ENCODE data around the gene POFUT2.

The POFUT2 gene

GRCh38 chr21:45297329-45297728 is 9.6 kb upstream of the POFUT2 start:
- DNase-seq (ENCODE audit: low spot score), result no peak

- no peak for DNase-seq (ENCODE audit: low spot score)
Observed at GRCh38 chr21:45296638-45297037, 8.9 kb upstream of the POFUT2 start.

DNA sequence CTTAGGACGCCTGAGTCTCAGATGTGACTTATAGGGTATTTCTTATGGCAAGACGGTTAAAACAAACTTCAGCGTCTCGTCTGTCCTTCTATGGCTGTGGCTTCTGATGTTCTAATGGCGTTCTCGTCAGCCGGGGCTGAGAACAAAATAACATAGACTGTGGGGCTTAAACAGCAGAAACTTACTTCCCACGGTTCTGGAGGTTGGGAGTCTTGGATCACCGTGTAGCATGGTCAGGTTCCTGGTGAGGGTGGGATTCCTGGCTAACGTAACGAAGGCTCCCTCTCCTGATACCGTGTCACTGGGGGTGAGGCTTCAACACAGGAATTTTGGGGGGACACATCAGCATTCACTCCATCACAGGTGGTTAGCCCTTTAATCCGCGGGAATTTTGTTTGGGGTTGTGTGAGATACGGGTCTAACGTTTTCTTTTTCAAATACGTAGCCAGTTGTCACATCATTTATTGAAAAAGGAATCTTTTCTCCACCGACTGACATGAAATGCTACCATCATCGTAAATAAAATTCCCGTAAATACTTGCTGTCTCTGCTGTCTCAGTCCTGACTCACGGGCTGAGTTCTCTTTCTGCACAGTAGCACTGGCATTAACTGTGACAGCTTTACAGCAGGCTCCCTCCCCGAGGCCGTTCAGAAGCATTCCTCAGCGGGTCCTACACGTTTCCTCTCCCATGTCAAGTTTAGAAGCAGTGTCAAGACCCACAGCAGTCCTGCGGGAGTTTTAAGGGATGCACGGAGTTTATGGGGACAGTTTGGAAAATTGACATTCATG is 8.1 kb upstream of the POFUT2 start:
- DNase-seq (ENCODE audit: low spot score), result no peak

GRCh38 chr21:45294509-45295291 is 7.0 kb upstream of the POFUT2 start:
- DNase-seq (ENCODE audit: low spot score), result no peak

DNA sequence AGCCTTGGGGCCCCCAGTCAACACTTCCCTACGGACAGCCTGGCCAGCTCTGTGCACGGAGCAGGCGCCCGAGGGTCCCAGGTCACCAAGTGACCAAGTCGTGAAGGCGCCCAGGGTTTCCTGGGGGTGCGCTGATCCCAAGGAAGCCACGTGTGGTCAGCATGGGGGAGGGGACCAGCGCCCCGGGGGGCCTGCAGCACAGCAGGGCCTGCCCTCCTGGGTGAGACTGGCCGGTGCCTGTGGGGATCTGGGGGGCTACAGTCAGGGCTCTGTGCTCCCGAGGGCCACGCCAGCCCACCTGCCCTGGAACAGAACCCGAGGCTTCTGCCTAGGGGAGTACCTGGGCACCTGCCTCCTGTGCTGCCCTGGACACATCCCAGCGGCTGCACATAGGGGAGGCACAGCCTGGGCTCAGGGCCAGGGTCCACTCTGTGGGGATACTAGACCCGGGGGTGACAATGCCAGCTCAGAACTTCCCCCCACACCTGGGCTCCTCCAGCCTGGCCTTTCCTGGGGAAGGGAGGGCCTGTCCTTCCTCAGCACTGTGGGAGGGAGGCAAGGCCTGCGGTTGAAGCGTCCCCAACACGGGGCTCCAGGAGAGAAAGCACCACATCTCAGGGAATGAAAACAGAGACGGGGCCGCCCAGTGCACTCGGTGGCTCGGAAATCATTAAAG is 6.2 kb upstream of the POFUT2 start:
- DNase-seq (ENCODE audit: low spot score), result no peak

DNA sequence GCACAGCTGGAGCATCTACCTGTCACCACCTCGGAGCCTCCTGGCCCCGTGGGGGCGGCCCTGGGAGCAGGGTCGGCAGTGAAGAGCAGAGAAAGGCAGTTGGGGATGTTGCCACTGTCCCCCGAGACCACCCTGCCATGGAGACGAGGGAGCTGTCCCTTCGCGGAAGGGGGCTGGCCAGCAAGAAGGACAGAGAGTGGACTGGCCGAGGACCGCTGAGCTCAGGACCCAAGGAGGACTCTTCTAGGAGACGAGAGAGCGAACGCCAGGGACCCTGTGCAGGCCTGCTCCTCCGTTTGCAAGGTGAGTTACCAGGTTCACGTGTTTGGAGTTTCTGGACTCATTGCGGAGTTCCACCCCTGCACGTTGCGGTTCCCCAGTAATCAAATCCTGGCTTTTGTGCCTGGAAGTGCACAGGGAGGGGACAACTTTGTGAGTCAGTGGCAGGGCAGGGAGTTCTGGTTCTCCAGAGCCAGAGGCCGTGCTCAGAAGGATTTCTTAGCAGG is 5.6 kb upstream of the POFUT2 start:
- DNase-seq (ENCODE audit: low spot score), result no peak

GRCh38 chr21:45292399-45293219 is 4.9 kb upstream of the POFUT2 start:
- peak; percentile 85 for DNase-seq (ENCODE audit: low spot score)

DNA sequence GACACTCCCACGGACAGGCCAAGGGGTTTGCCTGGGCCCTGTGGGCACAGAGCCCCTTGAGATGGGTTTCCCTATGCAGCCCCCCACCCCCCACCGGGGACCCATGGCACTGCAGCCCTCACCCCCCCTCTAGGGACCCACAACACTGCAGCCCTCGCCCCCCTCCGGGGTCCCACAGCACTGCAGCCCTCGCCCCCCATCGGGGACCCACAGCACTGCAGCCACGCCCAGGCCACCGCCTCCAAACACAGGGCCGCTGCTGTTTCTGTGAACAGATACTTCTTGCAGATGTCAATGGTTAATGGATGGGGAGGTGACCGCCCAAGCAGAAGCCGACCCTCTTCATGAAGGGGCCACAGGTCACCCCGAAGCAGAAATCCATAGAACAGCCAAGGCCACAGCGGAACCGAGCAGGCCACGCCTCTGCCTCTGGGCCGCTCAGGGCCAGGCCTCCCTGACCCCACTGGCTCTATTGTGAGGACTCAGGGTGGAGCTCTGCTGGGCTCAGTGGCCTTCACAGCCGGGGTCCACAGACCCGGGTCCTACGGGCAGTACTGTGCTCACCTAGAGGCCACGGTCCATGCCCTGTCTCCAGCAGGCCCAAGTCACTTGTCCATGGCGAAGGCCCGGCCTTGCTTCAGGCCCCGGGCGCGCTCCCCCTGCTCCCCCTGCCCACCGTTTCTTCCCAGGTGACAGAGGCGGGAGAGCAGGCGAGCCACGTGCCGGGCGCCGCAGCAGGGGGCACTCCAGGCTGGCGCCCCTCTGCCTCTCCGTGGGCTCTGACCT is 4.1 kb upstream of the POFUT2 start:
- no peak for DNase-seq (ENCODE audit: low spot score)

GRCh38 chr21:45290948-45291612 is 3.4 kb upstream of the POFUT2 start:
- no peak for DNase-seq (ENCODE audit: low spot score)

DNA sequence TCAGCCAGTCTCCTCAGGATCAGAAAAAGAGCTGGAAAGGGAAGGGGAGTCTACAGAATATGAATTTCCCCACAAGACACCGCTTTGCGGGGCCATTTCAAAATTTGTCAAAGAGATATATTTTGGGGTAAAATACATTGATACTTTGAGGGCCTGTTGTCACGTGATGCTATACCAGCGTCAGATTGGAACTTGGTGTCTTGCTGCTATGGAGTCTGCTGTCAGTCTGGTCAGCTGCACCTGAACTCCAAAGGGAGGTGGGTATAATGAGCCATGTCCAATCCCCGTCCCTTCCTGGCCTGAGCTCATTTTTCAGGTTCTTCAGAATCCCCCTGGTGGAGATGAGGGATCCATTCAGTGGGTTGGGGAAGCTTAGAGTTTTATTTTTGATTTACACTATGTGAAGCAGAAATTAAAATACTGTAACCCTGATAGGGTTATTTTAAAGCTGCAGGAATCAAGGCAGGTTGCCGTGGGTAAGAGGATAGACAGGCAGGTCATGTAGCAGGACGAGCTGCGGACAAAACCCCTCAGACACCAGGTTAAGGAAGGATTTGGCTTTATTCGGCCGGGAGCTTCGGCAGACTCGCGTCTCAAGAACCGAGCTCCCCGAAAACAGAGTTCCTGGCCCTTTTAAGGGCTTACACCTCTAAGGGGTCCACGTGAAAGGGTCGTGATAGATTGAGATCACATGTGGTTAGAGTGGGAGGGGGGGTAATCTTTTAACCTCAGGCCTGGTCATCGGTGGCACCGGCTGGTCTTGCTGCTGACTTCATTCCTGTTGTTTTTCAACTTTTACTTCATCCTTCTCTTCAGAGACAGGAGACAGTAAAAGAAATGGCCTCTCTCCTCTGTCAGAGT is 2.2 kb upstream of the POFUT2 start:
- no peak for DNase-seq (ENCODE audit: low spot score)

GRCh38 chr21:45289134-45289533 is 1.4 kb upstream of the POFUT2 start:
- DNase-seq (ENCODE audit: low spot score), result no peak

GRCh38 chr21:45288441-45288841 is 746 bp upstream of the POFUT2 start:
- no peak for DNase-seq (ENCODE audit: low spot score)

GRCh38 chr21:45286671-45287437 is 841 bp downstream of the POFUT2 start:
- peak; percentile 94 for DNase-seq (ENCODE audit: low spot score)

- DNase-seq (ENCODE audit: low spot score), result no peak
Observed at GRCh38 chr21:45285266-45285931, 2.3 kb downstream of the POFUT2 start.

DNA sequence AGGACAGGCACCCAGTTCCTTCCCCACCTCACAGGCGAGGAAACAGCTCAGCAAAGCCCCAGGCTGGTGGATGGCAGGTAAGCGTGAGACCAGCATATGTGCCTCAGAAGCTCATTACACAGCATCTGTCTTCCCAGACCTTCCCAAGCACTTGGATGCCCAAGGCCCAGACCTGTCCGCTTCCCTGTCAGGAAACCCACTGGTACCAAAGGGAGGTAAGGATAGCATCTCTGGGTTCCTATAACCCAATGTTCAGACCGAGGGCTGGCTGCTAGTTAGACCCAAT is 3.3 kb downstream of the POFUT2 start:
- no peak for DNase-seq (ENCODE audit: low spot score)

GRCh38 chr21:45283611-45284455 is 3.9 kb downstream of the POFUT2 start:
- peak; percentile 5 for DNase-seq (ENCODE audit: low spot score)

DNA sequence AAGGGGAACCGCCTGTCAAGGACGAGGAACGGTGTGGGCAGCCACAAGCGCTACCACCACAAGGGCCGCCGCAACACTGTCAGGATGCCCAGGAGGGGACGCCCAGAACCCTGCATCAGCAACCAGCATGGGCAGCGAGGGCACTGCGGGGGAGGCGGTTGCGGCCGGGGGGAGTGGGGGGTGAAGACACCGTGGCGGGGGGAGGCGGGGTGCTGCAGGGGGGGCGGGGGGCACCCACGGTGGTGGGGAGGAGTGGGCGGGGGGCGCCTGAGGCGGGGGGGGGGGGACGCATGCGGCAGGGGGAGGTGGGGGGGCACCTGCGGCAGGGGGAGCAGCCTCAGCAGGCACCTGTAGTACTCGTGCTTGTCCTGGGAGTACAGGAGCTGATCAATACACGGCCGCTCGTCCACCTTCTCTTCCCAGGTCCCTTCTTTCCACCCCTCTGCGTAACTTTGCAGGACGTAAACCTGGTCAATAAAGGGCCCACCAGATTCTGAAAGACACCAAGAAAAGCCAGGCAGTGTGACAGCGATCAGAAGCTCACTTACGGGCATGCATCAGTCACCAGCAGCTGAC is 4.6 kb downstream of the POFUT2 start:
- peak; percentile 7 for DNase-seq (ENCODE audit: low spot score)
